Hair follicular keratinocyte (primary cell): ENCODE measurements around the gene TBXA2R. TPM values are rescaled to one million over a fixed set of nuclear protein-coding genes. Genes with fewer than 3 reads are reported as not detected.

Experiments used
- total RNA-seq: library from RNA; depleted of rRNA; stranded (reverse); fragments of >200 nt; gene quantifications from 2 replicates; pipeline ENCODE4 v1.2.3, GENCODE V29; 2015

TBXA2R gene
- 0.23 TPM in 2 replicates for total RNA-seq

GRCh38 chr19:3606690-3607289 is at the start of gene TBXA2R:
Gene TBXA2R, minus strand, starts transcription at chr19:3606875. Its CDS starts 6,241 bp downstream, at chr19:3600634.

GRCh38 chr19:3626473-3627350 is 20.0 kb upstream of the TBXA2R start, which contains the start of gene CACTIN:
Gene CACTIN, minus strand, starts transcription at chr19:3626790. Its CDS starts 28 bp downstream, at chr19:3626762.

DNA sequence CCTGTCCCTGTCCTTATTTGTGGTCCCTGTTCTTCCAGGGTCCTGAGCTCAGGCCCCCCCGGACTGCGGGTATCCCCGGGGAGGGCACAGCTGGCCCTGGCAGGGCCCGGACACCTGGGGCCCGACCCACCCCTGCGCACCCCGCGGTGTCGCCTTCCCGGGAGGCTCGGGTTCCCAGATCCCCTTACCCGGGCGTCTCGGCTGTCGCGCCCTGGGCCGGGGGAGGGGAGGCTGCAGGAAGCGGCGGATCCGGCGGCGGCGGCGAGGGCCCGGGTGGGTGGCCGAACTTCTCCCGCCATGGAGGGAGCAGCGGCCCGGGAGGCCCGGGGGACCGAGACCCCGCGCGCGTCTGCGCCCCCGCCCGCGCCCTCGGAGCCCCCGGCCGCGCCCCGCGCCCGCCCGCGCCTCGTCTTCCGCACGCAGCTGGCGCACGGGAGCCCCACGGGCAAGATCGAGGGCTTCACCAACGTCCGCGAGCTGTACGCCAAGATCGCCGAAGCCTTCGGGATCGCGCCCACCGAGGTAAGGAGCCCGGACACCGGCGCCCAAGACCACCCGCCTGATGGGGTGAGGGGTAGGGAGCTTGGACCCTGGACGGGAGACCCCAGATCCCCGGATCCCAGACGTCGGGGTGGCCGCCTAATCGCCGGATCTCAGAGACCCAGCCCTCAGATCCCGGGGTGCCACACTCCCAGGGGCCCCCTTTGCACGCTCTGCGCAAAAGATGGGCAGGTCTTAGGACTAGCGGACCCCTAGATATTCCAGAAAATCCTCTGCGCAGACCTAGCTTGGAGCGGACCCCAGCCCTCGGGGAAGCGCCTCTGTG is 21.2 kb downstream of the TBXA2R start, which contains the start of gene GIPC3:
GIPC3 (plus strand) TSS at position 178 of the 826 bp plus-strand sequence; CDS start at position 298, 120 bp downstream.

GRCh38 chr19:3572855-3573161 is 33.9 kb downstream of the TBXA2R start, which contains the start of gene HMG20B:
Gene HMG20B, plus strand, starts transcription at chr19:3572944. Its CDS starts 366 bp downstream, at chr19:3573310.

DNA sequence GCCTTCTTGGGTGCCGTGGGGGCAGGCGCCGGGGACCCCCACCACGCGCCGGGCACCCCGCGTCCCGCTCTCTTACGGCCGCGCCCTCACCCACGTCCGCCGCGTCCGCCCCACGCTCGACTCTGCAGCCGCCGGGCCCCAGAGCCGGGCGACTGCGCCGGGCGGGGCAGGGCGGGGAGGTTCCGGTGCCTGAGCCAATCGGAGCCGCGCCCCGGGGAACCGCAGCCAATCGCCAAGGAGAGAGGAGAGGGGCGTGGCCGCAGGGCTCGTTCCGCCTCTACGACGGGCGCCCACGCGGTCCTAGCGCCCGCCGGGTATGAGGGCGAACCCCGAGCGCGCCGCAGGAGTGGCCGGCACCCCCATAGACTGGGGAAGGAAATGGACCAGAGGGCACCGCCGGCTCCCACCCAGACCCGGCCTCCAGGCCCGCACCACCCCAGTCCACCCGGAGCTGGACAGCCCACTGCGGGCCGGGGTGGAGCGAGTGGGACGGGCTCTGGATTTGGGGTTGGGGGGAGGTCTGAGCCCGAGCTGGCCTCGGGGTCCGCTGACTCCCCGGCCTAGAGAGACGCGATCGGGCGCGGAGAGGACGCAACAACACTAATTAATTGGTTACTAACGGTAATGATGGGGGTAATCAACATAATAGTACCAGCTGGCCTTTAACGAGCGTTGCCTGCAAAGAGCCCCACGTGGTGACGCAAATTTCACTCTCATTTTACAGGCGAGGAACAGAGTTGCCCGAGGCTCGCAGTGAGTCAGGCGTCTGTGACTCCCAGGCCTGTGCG is 49.0 kb downstream of the TBXA2R start, which contains the start of gene MFSD12:
MFSD12 (minus strand) TSS at position 126 of the 788 bp plus-strand sequence. CDS start 183 bp downstream, outside the sequence.

Other genes with a start within 250 kb of the TBXA2R start
- gene NFIC, start 240.3 kb downstream of the TBXA2R start, total RNA-seq, result 17.6 and 24.9 TPM in 2 replicates
- gene SMIM24, start 126.3 kb downstream of the TBXA2R start, total RNA-seq, result not detected in 2 replicates
- not detected in 2 replicates for gene SMIM44, start 123.4 kb downstream of the TBXA2R start, total RNA-seq
- gene DOHH, start 106.2 kb downstream of the TBXA2R start, total RNA-seq, result 23.4 and 39.8 TPM in 2 replicates
- 28.0 and 47.8 TPM in 2 replicates for gene FZR1, start 100.6 kb downstream of the TBXA2R start, total RNA-seq
- not detected in 2 replicates for gene TEKTIP1, start 67.7 kb downstream of the TBXA2R start, total RNA-seq
- 46.5 and 62.0 TPM in 2 replicates for gene MFSD12, start 49.3 kb downstream of the TBXA2R start, total RNA-seq
- 88.2 and 115 TPM in 2 replicates for gene HMG20B, start 33.9 kb downstream of the TBXA2R start, total RNA-seq
- not detected in 2 replicates for gene GIPC3, start 21.4 kb downstream of the TBXA2R start, total RNA-seq
- gene CACTIN, start 19.9 kb upstream of the TBXA2R start, total RNA-seq, result 31.4 and 36.1 TPM in 2 replicates
- 9.6 and 10.5 TPM in 2 replicates for gene PIP5K1C, start 93.6 kb upstream of the TBXA2R start, total RNA-seq
- under 0.01 and 1.7 TPM in 2 replicates for gene TJP3, start 101.5 kb upstream of the TBXA2R start, total RNA-seq
- gene APBA3, start 154.8 kb upstream of the TBXA2R start, total RNA-seq, result 15.5 and 16.0 TPM in 2 replicates
- gene MRPL54, start 155.8 kb upstream of the TBXA2R start, total RNA-seq, result 56.5 and 77.3 TPM in 2 replicates
- not detected in 2 replicates for gene RAX2, start 165.4 kb upstream of the TBXA2R start, total RNA-seq
- not detected in 2 replicates for gene MATK, start 179.5 kb upstream of the TBXA2R start, total RNA-seq